GM12891 (cell line): ENCODE measurements around the gene PIGU.
A peak's percentile ranks its signal among the peaks of the same experiment; 100 is the strongest.

ENCODE experiments used
- PAX5 ChIP-seq: IDR thresholded peaks from 2 replicates; pipeline ENCODE4 v1.6.1; 2011; ENCODE audit warnings: low read length, moderate library complexity, mild to moderate bottlenecking; ENCODE audit not compliant: insufficient read depth, severe bottlenecking
- POLR2A ChIP-seq: IDR thresholded peaks from 2 replicates; pipeline ENCODE4 v1.6.1; 2011; ENCODE audit warnings: low read depth, low read length, control low read depth
- POLR2AphosphoS5 ChIP-seq: IDR thresholded peaks from 2 replicates; pipeline ENCODE4 v1.6.1; 2011; ENCODE audit warnings: low read depth, low read length, control low read depth
- POU2F2 ChIP-seq: IDR thresholded peaks from 2 replicates; pipeline ENCODE4 v1.6.1; 2011; ENCODE audit warnings: low read depth, mild to moderate bottlenecking, control low read depth, low read length, moderate library complexity
- SPI1 ChIP-seq: IDR thresholded peaks from 2 replicates; pipeline ENCODE4 v1.6.1; 2011; ENCODE audit warnings: low read depth, low read length, control low read depth
- TAF1 ChIP-seq: IDR thresholded peaks from 2 replicates; pipeline ENCODE4 v1.6.1; 2011; ENCODE audit warnings: low read depth, low read length, control low read depth

DNA sequence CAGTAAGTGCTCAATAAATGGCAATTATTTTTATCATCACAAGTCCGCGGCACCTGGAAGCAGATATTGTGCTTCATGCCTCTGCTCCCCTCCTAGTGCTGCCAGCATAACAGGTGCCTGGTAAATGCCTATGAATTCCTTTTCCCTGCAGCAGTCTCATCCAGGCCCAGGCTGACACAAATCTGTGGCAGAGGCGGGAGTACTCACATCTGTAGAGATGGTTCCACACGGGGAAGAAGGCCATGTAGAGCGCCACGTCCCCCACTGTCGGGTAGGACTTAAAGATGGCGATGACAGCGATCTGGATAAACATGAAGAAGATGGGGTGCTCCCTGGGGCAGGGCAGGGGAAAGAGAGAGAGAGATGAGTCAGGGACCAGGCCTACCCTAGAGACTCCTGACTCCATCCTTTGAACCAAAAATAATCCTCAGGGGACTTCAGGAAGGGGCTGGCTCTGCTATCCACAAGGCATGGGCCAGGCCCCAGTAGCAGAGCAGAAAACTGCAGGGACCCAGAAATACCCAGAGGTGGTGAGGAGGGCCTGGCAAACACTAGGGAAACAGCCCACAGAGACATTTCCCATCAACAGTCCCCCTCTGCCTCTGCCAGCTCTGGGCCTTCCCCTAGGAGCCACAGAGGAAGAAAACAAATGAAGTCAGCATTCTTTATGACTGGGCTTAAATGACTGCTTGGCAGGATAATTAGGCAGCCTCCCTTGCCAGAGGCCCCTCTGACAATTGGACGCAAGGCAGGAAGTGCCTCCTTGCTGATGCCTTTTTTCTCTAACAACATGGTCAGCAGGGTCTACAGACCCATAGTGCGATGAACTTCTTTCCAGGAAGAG is 95.3 kb downstream of the PIGU start:
- TF ChIP-seq POLR2A (no peak), POLR2AphosphoS5 (no peak), TAF1 (no peak), POU2F2 (no peak), PAX5 (no peak), SPI1 (peak; percentile 31; the same call in 1 of the 2 replicates)
